NCI-H2171 treated with DMSO at 0.1 percent for 48 hours (cell line): ENCODE results near the gene GDF11.
"Not testable (repeated sequence)": the region's sequence is repeated elsewhere in the genome, so short reads cannot be mapped to it uniquely, and the experiment has no call there.

Experiments used
- DNase-seq: peaks from one replicate; lab custom pipeline; 2025; lab: John Stamatoyannopoulos, UW

GDF11 gene

DNA sequence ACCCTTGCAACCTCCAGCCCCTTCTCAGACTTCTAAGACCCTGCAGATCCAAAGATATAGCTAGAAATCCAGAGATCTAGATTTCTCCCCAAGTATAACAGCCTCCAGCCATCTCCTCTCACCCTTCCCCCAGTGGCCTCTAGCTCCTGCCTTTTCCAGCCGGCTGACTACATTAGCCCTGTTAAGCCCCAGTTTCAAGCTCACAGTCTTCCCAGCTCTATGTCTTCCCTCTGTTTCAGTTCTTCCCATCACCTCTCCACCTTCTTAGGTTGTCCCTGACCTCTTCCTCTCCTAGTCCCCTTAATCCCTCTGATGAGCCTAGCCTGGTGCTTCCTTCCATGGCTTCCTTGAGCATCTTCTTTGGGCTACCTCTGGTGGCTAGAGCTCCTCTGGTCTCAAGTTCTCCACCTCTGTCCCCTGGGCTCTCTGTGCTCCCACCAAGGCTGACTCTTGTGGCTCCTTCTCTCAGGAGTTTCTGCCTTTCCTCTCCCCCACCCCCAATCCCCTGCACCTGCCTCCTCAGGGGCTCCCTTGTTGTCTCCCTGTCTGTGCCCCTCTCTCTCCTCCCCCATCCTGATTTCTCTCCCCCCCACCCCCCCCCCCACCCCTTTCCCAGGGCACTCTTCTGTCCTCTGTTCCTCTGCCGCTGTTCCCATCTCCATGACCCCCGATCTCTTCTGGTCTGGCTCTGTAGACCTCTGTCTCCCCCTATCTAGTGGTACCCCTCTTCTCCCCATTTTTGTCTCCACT lies 816 bp upstream of the GDF11 start:
- no peak for DNase-seq

DNA sequence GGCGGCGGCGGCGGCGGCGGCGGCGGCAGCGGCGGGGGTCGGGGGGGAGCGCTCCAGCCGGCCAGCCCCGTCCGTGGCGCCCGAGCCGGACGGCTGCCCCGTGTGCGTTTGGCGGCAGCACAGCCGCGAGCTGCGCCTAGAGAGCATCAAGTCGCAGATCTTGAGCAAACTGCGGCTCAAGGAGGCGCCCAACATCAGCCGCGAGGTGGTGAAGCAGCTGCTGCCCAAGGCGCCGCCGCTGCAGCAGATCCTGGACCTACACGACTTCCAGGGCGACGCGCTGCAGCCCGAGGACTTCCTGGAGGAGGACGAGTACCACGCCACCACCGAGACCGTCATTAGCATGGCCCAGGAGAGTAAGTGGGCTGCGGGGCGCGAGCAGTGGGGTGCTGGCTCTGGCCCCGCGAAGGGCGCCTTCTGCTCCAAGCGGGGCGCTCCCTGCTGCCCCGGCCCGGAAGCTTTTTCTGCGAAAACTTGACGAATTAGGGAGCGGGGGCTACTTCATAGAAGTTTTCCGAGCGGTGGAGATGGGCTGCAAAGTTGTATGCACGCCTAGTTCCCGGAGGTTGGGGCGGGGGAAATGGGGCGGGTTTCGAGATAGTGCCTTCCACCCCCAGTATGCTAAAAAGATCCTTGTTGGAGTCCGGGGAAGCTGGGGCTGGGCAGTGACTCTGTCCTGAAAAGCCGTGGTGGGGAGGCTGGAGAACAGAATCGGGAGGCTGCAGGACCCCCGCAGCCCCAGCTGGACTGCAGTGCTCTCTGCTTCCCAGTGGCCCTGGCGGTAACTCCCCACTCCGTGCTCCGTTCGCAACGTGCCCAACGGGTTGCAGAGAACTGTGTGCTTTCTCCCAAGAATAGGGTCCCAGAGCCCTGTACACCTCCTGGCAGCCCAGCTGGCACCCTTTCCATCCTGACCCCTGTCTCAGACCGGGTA lies 751 bp downstream of the GDF11 start:
- peak; percentile 57 for DNase-seq

DNA sequence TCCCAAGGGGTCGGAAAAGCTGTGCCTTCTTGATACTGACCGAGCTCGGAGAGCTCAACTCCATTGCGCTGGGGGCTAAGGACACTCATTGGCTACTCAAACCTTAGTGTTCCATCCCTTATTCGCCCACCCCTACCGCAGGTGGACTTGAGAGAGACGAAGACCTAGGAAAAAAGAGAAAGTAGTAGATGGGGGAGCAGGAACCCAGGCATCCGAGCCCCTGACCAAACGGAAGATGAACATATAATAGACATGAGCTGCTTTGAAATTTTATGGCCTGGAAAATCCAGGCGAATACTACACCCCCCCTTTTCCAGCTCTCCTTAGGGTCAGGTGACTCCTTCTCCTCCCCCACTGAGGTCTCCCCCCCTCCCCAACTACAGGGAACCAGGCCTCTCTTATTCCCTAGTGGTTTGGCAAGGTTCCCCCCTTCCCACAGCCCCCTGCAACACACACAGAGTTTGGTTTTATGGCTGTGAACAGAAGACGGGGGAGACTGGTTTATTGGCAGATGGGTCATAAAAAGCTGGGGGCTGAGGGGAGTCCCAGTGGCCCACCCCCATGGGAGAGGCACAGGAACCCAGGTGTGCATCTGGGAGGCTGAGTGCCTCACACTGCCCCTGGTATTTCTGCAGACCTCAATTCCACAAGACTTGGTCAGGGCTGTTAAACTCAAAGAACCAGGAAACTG lies 1.6 kb downstream of the GDF11 start:
- DNase-seq = peak; percentile 26

DNA sequence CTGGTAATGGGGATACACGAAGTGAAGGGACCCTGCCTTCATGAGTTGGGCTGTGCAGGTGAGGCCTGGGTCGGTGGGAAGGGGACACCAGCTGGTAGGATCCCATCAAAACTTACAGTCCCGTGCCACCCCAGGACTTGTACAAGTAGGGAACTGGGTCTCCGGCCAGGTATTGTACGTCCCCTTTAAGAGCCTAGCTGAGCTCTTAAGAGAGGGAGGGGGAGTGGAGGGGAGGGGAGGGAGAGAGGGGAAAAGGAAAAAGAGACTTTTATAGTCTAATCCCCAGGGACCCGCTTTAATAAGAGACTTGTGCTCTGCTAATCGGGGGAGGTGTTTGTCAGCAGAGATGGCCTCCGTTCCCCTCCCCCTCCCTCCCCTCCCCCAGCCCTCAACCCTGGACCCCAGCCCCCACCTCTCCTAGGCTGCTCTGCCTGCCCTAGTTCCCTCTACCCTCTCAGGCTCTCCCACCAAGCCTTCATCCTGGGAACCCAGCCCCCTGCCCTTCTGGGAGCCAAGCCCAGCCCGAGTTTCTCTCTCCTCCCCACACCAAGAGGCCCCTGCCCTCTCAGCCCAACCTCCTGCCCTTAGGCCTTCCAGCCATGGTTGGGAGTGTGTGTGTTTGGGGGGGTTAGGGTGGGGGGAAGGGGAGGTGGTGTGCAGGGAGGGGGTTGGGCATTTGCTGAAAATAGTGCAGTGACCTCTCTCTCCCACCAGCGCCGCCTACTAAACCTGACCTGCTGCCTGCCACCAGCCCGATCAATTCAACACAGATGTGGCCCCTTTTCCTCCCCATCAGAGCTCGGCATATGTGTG lies 2.6 kb downstream of the GDF11 start:
- DNase-seq = peak; percentile 56

DNA sequence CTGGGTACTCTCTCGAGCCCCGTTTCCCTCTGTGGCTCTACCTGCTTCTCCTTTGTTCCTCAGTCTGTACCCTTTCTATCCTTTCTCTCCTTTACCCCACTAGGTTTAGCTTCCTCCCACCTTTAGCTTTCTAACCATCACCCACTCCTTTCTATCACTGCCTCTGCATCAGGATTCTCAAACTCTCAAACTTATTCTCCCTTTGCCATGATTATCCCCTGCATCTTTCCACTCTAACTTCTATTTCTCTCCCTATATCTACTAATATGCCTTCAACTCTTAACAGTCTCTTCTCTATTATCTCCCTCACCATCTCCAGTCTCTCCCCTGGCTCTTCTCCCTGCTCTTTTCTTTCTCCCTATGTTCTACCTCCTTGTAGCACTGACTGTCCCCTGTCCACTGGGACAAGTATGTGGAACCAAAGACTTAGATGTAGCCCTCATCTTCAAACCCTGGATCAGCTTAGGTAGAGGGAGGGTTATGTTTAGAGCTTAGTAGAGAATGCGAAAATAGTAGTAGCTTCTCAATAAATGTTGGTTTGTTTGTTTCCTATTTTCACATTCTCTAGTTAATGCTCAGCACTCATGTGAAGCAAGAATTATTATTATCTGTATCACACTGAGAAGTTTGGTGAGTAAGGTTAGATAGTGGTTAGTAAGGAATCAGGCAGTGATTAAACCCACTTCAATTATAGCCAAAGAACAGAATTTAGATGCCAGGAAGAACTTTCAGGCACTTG lies 3.4 kb downstream of the GDF11 start:
- no peak for DNase-seq

DNA sequence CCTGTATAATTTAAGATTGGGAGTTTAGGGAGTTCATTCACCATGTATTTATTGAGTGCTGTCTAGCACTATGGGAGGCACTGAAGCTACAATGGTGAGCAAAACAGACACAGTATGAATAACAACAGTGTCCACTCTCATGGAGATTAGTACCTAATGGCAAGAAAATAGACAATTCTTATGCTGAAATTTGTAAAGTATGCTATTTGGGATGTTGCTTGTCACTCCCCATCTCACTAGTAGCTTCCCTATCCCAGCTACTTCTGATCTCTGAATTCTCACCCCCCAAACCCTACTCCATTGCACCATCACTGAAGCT lies 4.0 kb downstream of the GDF11 start:
- no peak for DNase-seq

DNA sequence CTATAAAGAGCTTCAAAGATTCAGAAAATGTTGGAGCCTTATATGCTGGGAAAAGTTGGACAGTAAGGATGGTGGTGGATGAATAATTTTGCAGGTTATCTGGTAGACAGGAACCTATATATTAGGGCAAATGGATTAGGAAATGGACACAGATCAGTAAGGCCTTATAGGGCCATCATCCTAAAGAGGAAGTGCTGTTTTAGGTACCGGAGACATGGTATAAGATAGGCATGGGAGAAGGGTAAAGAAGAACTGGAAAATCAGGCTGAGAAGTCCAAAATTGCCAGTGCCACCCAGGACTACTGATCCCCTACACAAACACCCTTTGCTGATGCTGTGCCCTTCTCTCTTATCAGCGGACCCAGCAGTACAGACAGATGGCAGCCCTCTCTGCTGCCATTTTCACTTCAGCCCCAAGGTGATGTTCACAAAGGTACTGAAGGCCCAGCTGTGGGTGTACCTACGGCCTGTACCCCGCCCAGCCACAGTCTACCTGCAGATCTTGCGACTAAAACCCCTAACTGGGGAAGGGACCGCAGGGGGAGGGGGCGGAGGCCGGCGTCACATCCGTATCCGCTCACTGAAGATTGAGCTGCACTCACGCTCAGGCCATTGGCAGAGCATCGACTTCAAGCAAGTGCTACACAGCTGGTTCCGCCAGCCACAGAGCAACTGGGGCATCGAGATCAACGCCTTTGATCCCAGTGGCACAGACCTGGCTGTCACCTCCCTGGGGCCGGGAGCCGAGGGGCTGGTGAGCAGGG lies 5.5 kb downstream of the GDF11 start:
- DNase-seq = no peak

DNA sequence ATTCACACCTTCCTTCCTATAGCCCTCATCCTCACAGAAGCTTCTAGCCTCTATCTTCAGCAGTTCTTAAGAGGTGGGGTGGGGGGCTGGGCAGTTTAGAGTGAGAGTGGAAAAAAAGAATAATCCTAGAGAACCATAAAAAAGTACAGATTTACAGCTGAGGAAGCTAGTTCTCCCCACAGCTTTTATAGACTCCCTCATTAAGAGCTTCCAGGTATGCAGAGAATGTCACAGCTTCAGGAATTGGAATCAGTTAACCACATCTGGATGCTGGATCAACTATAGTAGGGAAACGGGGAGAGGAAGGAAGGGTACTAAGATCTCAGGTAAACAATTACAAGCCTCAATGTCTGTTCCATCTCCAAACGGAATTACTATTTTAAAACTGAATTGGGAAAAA lies 12.3 kb downstream of the GDF11 start:
- DNase-seq = no peak

DNA sequence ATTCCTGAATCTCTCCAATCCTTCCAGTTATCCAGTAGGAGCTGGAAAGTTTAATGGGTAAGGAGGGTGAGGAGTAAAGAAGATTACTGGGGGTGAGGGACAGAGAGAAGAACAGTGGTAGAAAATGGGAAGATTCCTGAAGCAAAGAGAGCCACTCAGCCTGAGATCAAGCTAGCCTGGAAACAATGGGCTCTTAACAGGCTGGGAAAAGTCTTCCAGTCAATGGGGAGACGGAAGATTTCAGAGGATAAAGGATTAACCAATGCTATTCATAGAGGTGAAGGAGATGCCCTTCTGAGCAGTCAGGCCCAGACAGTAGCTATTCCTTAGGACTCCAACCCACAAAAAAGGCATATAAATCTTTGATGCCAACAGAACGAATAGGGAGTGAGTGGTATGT lies 14.8 kb downstream of the GDF11 start:
- no peak for DNase-seq

DNA sequence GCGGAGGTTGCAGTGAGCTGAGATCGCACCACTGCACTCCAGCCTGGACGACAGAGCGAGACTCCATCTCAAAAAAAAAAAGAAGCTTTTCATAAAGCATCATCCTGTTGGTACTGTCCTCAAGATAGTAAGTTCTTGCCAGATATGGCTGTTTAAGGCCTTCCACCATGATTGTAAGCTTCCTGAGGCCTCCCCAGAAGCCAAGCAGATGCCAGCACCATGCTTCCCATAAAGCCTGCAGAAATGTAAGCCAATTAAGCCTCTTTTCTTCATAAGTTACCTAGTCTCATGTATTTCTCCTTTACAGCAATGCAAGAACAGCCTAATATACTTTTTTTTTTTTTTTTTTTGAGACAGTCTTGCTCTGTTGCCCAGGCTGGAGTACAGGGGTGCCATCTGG lies 15.7 kb downstream of the GDF11 start:
- not testable (repeated sequence) for DNase-seq

DNA sequence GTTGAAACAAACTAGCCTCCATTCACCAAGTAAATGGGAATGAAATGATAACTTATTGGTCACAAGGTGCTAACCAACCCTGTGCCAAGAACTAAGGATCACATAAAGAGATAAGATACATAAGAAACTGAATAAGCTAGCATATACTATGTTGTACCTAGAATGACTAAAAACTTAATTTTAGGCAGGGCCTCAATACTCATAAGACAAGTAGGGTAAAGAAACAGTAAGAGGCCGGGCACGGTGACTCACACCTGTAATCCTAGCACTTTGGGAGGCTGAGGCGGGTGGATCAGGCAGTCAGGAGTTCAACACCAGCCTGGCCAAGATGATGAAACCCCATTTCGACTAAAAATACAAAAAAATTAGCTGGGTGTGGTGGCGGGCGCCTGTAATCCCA lies 17.7 kb downstream of the GDF11 start:
- DNase-seq = no peak

DNA sequence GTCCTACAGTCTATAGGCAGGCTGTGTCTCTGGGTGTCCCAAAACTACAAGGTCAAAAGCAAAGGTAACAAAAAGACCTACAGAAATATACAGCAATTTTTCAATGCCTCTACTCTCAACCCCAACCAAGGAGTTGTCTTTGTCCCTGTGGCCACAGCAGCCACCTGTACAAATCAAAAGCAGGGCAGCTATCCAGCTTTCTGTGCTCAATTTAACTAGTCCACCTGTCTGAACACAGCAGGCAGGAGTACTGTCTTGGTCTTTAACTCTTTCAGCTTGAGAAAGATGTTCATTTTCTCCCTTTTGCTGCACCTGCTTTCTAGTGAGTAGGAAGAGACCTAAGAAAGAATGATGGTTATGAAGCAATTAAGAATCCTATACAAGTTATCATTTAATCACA lies 19.7 kb downstream of the GDF11 start:
- DNase-seq = no peak

DNA sequence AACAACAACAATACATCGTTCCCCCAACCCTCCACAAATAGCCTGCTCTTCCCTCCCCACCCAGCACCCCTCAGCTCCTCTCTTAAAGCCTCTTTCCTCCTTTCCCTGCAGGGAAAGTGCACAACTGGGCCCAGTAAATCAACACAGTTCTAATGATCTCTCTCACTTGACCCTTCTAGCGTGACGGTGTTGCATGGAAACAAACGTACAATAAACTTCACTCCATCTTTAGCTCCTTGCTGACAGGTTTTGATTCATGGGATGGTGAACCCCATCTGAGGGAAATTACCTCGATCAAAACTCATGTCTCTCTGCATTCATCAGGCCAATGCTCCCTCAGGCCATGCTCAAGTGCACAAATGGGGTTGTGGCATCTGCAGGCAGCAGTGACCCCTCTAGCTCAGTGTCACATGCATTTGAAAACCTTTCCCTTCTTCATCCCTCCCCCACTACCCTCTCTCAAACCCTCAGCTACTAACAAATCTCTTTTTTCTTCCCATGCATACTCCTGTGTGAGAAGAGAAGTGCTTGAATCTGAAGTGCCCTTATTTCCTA lies 22.9 kb downstream of the GDF11 start:
- no peak for DNase-seq

DNA sequence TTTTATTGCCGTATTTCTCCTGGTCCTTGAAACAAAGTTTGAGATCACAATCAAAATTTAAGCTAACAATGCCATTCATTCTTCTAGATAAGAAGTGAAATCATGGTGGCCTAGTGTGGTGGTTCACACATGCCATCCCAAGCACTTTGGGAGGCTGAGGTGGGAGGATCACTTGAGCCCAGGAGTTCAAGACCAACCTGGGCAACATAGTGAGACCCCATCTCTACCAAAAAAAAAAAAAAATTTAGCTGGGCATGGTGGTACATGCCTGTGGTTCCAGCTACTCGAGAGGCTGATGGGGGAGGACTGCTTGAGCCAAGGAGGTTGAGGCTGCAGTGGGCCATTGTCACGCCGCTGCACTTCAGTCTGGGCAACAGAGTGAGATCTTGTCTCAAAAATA lies 24.2 kb downstream of the GDF11 start:
- no peak for DNase-seq

DNA sequence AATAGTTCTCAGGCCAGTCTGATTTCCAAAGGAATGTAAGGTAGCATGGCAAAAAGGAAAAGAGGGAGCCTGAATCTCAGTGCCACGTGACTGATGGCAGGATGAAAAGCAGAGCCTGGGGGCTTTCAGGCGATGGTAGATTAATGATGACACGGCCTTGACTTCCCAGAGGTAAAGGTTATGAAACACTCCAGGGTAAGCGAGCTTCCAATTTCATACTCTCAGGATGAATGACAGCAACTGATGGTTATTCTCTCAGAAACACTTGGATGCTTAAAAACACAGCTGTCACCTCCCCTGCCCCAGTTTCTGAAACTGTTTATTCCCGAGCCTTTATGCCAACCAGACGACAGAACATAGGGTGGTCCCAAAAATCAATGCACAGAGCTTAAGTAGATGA lies 28.8 kb downstream of the GDF11 start:
- peak; percentile 89 for DNase-seq

DNA sequence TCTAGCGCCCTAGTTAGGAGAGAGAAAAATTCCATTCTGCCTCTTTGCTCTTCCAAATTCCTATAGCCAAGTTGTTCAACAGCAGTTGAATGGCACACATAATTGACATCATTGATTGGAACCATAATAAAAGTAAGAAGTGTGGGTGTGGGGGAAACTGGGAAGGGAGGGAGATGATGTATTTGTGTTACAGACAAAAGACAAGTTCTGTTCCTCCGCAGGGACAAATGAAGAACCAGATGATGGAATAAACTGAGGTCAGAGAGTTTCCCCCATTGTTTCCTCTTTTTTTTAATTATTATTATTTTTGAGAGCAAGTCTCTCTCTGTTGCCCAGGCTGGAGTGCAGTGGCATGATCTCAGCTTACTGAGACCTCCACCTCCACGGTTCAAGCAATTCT lies 34.9 kb downstream of the GDF11 start:
- DNase-seq = no peak

DNA sequence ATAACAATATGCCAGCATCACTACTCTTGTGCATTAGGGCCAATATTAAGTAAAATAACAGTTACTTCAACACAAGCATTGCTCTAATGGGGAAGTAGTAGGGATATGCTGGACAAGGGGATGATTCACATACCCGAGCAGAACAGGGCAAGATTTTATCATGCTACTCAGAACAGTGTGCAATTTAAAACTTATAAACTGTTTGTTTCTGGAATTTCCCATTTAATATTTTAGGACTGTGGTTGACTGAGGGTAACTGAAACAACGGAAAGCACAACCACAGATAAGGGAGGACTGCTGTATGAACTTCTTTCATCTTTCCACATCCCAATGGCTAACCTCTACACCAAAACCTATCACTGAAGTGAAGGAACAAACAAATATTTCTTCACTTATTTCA lies 37.8 kb downstream of the GDF11 start:
- DNase-seq = no peak

DNA sequence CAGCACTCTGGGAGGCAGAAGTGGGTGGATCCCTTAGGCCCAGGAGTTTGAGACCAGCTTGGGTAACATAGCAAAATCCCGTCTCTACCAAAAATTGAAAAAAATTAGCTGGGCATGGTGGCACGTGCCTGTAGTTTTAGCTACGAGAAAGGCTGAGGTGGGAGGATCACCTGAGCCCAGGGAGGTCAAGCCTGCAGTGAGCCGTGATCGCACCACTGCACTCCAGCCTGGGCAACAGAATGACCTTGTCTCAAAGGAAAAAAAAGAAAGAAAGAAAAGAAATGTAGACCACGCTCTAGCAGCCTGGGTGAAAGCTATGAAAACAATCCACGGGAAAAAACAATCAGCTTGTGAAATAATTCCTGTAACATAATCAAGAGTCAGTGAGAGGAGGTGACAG lies 45.6 kb downstream of the GDF11 start:
- no peak for DNase-seq

DNA sequence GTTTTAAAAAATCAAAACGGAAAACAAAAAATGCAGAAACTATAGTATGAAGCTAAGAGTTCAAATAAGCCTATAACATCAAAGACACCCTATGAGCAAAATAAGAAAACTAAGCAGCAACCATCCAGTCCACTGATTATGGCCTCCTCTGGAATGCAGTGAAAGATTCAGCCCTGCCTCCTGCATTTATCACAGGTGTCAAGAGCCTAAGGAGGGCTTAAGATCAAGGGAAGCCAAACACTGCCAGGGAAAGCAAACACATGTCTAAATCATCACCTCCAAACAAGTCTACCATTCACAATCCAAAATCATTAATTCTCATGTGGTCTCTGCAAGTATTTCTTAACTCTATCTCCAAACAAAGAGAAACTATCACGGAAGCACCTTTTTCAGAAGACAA lies 46.2 kb downstream of the GDF11 start:
- no peak for DNase-seq

DNA sequence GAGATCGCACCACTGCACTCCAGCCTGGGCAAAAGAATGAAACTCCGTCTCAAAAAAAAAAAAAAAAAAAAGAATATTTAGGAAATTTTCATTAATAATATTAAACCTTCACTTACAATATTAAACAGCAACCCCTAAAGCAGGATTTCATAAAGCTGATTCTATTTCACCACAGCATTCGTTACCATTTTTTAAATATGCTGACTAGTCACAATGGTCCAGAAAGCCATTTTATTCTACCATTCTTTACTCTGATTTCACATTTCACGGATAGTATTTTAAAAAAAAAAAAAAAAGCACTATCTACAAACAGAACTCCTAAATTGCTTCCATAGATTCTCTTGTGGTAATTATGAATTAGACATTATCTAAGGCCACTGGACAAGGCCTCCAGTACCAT lies 47.0 kb downstream of the GDF11 start:
- DNase-seq = no peak
